Left renal cortex interstitium (tissue), 4 donors: ENCODE measurements around the gene TWSG1. TPM values are rescaled to one million over a fixed set of nuclear protein-coding genes. Genes with fewer than 3 reads are reported as not detected.

ENCODE experiments used
- DNase-seq, 4 donors: peaks; one replicate each; pipeline ENCODE4 v3.0.0-alpha.2; 2013; ENCODE audit warnings: low read depth in 4 of 4, low spot score in 2 of 4, missing footprints in 1 of 4
- polyA plus RNA-seq, 4 donors: library from polyadenylated mRNA; unstranded; fragments of 120-200 nt; gene quantifications; one replicate each; pipeline ENCODE4 v1.2.1, GENCODE V29; 2013; ENCODE audit not compliant: insufficient read length in 4 of 4

The TWSG1 gene
- polyA plus RNA-seq = 100 to 1,000 TPM in 1 of 4 donors, 10 to 100 TPM in 3; 75.0 to 108 (median 96.6) TPM

DNA sequence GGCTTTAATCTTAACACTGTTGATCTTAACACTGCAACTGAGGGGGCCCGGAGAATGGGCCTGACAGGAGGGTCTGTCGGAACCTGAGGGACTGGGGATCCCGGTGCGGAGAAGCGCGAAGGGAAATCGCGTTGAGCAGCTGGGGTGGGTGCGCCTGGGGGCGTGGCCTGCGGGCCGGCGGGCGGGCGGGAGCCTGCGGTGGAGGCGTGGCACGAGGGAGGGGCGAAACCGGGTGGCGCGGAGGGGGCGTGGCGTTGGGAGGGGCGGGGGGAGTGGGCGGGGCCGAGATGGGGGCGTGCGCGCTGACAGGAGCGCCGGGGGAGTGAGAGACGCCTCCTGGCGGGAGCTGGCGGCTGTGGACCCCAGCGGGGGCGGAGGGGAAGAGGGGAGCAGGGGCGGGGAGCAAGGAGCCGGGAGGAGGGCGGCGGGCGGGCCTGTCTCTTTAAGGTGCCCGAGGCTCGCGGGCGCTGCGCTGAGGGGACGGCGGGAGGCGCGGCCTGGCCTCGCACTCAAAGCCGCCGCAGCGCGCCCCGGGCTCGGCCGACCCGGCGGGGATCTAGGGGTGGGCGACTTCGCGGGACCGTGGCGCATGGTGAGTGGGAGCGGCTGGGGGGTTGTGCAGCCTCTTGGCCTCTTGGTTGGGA lies at the start of gene TWSG1:
Gene TWSG1 (plus strand): TSS at position 445 of the 644 bp plus-strand sequence. CDS start 2,457 bp downstream, outside the sequence.
- peak; percentile 80 to 88 (median 86) for DNase-seq

DNA sequence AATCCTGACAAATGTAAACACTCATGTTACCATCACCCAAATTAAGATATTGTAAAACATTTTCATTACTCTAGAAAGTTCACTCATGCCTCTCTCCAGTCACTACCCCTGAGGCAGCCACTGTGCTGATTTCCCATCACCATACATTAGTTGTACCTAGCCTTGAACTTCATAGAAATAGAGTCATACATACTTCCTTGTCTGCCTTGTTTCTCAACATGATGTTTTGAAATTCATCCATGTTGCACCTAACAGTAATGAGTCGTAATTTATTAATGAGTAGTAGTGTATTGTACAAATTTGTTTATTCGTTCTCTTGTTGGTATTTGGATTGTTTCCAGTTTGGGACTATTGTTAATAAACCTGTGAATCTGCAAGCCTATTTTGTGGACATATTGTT lies 49.0 kb upstream of the TWSG1 start:
- DNase-seq = no peak

DNA sequence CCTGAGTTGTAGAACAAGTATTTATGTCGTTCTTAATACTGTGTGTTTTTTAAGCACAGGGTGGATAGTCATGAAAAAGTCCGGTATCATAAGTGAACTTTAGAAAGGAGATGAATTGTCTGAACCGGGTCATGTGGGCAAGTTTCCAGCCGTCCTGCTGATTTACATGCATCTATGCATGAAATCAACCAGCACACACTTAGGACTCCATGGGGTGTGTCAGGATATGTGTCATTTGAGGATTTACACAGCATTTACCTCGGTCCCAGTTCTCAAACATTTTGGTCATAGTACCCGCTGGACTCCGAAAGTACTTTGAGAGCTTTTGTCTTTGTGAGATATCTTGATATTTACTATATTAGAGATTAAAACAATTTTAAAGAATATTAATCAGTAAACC lies 47.5 kb upstream of the TWSG1 start:
- no peak for DNase-seq

DNA sequence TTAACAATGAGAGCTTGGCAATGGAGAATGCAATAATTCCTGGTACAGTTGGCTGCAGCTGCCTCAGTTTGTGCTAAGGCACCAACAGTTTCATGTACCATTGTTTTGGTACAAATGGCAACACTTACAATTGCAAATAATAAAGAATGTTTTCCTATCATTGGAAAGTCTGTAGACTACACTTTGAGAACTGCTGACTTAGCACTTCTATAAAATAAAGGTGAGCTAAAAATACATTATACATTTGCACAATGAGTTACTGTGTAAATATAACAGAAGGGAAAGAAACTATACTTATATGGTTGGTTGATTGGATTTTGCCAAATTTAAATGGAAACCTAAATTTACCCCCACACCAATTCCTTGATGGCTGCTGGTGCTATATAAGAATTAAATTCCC lies 44.9 kb upstream of the TWSG1 start:
- no peak for DNase-seq

DNA sequence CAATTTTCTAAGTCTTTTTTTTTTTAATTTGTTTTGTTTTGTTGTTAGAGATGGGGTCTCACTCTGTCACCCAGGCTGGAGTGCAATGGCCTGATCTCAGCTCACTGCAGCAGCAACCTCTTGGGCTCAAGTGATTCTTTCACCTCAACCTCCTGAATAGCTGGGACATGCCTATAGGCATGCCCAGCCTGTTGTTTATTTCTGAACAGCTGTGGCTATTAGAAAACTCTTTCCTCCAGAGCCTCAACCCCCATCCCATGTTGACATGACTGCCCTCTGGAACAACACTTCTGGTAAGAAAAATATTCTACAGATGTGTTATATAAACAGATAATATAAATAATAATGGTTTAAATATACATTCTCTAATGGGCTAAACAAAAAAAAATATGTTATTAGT lies 44.4 kb upstream of the TWSG1 start:
- DNase-seq = no peak

DNA sequence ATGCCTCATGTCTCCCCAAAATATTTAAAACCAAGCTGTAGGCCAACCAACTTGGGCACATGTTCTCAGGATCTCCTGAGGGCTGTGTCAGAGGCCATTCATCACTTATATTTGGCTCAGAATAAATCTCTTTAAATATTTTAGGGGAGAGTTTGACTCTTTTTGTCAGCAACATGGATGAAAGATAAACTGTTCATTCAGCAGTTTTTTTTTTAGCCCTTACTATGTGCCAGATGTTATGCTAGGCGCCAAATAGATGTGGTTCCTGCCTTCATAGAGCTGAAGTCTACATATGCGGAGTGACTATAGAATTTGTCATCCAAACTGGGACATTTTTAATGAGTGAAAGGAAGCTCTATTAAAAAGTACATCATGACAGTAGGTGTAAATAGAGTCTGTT lies 42.5 kb upstream of the TWSG1 start:
- no peak for DNase-seq

DNA sequence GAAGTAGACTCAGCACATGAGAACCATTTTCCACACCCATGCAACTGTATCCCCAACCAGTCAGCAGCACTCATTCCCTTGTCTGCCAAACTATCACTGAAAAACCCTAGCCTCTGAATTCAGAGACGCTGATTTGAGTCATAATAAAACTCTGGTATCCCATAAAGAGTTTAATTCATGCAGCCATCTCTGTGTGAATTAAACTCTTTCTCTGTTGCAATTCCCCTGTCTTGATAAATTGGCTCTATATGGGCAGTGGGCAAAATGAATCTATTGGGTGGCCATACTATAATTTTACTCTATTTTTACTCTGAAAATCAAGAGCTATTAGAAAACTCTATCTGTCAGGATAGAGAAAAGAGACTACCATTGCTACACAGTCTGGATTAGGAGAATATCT lies 40.6 kb upstream of the TWSG1 start:
- no peak for DNase-seq

DNA sequence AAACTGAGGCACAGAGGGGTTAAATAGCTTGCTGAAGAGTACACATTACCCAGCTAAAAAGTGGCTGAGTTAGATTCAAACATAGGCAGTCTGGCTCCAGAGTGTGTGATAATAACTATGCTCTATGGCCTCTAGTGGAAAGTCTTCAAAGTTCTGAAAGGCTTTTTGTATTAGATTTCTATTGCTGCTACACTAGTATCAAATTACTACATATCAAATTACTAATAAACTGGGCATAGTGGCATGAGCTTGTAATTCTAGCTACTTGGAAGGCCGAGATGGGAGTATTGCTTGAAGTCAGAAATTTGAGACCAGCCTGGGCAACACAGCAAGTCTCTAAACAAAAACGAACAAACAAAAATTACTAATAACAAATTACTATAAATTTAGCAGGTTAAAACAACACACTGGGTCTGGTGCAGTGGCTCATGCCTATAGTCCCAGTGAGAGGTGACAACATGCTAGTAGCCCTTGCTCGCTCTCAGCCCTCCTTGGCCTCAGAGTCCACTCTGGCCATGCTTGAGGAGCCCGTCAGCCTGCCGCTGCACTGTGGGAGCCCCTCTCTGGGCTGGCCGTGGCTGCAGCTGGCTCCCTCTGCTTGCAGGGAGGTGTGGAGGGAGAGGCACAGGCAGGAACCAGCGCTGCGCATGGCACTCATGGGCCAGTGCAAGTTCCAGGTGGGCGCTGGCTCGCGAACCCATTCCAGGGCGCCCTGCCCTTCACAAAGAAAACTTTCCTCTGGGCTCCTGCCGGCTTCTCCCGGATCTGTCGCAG lies 38.2 kb upstream of the TWSG1 start:
- no peak for DNase-seq

DNA sequence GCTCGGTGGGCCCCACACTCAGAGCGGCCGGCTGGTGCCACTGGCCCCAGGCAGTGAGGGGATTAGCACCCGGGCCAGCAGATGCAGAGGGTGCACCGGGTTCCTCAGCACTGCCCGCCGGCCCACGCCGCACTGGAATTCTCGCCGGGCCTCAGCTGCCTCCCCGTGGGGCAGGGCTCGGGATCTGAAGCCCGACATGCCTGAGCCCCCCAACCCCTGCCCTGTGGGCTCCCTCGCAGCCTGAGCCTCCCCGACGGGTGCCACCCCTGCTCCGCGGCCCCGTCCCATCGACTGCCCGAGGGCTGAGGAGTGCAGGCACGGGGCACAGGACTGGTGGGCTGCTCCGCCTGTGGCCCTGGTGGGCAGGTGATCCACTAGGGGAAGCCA lies 37.6 kb upstream of the TWSG1 start:
- DNase-seq = no peak

DNA sequence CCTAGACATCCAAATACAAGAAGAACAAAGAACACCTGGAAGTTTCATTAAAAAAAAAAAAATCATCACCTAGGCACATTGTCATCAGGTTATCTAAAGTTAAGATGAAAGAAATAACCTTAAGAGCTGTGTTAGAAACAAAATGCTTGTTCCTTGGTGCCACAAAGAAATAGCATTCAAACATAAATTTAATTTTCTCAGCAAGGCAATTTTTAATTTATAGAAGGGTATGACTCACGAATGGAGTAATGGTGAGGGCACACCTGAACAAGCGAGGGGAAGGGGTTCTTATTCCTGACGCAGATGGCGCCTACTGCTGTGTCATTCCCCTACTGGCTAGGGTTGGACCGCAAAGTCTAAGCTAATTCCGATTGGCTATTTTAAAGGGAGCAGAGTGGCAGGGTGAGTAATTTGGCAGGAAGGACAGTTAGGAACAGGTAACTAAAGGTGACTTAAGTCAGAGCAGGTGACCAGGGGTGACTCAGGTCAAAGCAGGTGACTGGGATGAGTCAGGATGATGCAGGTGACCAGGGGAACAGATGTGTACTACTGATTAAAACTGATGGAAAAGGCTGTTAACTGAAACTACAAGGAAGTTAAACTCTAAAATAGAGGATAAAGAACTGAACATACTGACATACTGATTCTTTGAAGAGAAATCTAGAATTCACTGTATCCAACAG lies 30.0 kb upstream of the TWSG1 start:
- no peak for DNase-seq

DNA sequence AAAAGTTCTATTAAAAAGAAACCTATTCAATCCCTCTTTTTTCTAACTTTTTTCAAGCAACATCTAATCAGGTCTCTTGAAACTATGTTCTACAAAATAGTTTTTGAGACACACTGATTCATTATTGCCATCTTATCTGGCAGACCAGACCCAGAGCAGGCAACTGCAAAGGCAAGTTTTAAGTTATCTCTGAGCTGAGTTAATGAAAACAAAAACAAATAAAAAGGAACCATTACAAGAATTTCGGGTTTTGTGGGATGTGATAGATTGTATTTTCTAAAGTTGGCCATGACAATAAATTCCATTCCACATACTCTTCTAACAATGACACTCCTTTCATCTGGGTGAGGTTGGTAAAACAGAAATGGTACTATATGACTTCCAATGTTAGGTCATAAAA lies 15.2 kb upstream of the TWSG1 start:
- DNase-seq = no peak

DNA sequence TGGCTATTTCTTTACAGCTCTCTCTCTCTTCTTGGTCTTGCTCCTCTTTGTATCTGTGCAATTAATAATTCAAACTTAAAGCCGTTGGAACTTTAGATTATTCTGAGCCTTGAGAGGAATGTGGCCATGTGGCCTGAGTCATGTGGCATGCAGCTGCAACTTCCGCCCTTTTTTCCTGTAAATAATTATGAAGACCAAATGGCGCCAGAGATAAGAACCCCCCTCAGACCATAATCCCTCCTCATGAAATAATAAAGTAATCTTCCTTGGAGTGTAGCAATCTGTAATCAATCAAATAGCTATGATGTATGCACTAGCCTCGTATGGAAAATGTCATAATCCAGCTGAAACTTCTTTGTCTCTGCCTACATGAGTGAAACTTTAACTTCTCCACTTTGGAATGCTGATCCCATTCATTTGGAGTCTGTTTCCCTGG lies 13.5 kb upstream of the TWSG1 start:
- peak; percentile 15 to 45 (median 34) for DNase-seq

DNA sequence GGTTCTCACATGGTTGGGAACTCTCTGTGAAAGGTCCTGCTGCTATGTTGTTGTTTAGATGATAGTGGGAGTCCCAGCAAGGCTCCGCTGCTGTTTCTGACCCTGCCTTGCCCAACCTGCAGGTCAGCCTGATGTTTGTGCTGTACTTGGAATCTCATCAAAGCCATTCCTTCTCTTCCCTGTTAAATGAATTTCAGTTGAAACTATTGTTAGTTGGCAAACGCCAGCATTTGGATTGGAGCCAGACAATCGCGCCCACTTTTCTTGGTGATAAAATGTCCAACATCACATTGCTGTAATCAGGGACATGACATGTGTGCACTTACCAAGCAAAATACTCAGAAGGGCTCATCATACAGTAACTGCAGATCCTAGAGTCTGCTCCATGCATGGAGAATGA lies 12.8 kb upstream of the TWSG1 start:
- no peak for DNase-seq

DNA sequence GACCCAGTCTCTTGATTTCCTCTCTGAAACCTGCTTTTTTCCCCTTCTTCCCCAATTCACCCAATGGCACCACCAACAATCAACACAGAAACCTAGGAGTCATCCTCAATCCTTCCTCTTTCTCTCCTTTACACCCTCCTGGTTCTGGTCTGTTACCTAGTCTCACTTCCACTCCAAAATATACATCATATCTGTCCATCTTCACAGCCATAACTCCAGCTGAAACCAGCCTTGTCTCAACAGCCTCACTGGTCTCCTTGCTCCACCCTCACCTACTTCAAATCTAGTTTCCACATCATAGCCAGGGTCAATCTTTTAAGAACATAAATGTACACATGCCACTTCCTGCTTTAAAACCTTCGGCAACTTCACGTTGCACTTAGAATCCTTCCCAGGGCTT lies 11.8 kb upstream of the TWSG1 start:
- DNase-seq = no peak

DNA sequence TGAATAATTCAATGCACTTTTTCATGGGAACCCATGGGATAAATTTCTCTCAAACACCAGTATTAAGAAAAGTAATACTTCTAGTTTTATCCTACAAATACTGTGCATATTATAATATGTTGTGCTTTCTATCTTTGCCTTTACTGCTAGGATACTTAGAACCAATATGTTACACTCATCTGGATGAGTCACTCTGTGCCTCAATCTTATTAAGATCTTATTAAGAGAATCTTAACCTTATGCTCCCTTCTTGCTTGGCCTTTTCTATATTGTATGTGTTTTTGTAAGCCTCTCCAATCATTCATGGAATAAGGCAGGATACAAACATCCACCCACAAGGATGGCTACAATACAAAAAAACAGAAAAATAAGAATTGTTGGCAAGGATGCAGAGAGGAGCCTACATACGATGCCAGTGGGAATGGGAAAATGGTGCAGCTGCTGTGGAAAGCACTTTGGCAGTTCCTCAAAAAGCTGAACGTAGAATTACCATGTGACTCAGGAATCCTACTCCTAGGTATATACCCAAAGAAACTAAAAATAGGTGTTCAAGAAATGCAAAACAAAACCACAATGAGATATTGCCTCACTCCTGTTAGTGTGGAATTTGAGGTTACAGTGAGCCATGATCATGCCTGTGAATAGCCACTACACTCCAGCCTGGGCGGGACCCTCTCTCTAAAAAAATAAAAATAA lies 10.7 kb upstream of the TWSG1 start:
- no peak for DNase-seq

DNA sequence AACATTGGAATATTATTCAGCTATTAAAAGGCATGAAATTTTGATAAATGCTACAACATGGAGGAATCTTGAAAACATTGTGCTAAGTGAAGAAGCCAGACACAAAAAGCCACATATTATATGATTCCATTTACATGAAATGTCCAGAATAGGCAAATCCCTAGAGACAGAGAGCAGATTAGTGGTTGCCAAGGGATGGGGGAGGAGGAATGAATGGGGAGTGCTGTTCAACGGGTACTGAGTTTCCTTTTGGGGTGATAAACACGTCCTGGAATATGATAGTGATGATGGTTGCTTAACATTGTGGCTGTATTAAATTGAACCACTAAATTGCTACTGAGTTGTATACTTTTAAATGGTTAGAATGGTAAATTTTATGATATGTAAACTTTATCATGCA lies 8.9 kb upstream of the TWSG1 start:
- no peak for DNase-seq

DNA sequence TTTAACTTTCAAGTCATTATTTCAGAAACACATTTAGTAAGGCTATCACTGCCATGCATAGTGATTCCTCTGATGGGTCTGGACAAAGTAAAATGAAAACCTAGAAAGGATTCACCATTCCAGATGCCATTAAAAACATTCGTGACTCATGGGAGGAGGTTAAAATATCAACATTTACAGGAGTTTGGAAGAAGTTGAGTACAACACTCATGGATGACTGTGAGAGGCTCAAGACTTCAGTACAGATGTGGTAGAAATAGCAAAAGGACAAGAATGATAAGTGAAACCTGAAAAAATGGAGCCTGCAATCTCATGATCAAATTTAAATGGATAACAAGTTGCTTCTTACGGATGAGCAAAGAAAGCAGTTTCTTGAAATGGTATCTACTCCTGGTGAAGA lies 5.8 kb upstream of the TWSG1 start:
- no peak for DNase-seq

DNA sequence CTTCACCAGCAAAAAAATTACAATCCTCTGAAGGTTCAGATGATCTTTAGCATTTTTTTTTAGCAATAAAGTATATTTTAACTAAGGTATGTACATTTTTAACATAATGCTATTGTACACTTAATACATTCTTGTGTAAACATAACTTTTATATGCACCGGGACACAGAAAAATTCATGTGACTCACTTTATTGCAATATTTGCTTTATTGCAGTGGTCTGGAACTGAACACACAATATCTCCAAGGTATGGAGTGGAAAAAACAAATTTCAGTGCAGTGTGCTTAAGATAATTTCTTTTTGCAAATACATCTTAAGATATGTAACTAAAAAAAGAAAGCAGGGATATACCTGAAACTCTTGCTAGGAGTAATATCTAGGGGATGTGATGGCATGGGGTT lies 5.1 kb upstream of the TWSG1 start:
- no peak for DNase-seq

DNA sequence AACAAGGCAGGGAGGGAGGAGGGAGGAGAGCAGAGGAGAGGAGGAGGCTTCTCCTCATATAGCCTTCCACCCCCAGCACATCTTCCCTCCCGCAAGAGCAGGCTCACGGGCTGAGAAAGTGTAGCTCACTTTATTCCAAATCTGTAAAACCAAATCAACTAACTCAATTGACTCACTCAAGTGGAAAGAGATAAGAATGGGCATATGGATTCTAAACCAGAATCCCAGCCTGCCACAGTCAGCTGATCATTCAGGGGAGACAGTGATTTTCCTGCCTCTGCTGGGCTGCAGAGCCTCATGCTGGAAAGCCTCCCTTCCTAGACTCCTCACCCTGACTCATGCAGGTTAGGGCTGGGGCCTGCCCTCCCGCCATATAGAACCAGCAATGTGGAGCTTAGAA lies 4.2 kb upstream of the TWSG1 start:
- DNase-seq = no peak

DNA sequence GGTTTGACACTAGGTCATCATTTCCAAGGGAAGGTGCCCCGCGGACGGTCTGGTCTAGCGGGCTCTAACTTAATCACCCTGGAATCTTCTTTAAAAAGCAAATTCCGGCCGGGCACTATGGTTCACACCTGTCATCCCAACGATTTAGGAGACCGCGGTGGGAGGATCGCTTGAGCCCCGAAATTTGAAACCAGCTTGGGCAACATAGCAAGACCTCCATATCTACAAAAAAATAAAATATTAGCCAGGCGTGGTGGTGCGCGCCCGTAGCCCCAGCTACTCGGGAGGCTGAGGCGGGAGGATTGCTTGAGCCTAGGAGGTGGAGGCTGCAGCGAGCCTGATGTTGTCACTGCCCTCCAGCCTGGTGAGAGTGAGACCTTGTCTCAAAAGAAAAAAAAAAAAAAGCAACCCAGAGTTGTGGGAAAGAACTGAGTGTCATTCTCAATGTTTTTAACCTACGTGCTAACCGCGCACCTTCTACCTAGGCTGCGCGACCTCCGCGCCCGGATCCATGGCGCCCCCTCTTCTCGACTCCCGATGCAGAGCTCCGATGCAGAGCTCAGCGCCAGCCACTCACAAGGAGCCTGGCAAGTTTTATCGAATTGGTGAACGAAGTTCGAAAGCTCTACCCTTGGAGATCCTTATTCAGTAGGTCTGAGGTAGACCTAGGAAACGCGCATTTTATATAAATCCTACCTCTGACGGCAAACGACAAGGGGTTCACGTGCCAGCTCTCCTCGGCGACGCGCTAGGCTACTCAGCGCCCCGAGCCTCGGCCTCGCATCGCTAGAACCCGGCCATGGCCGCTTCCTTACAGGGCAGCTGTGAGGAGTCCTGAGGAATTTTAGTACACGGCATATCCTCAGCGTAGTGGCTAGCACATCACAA lies 888 bp upstream of the TWSG1 start:
- DNase-seq = no peak
